B cell (primary cell): ENCODE data around the gene TRAF4. TPM values are rescaled to one million over a fixed set of nuclear protein-coding genes. Genes with fewer than 3 reads are reported as not detected.

Experiments used
- ATAC-seq: fragments of 200-7000 bp; cut with Tn5 transposase; one replicate; pipeline ENCODE4 v1.10.0; 2021; ENCODE audit warnings: low read depth, mild to moderate bottlenecking, moderate number of reproducible peaks, moderate library complexity
- CTCF ChIA-PET: fragments of 350-600 bp; sonication (Branson Sonifier 250); formaldehyde crosslinking; loops from one replicate; lab custom pipeline; 2021; ENCODE audit warnings: antibody characterized with exemption, inconsistent platforms; lab: Charles Lee
- POLR2A ChIA-PET: fragments of 350-600 bp; sonication (Branson Sonifier 250); formaldehyde crosslinking; loops from one replicate; lab custom pipeline; 2021; ENCODE audit warnings: antibody characterized with exemption; lab: Charles Lee
- DNase-seq: peaks from one replicate; pipeline ENCODE4 v3.0.0; 2013
- H2AFZ ChIP-seq: 2 replicates; pipeline ENCODE4 v1.6.1; 2012; ENCODE audit warnings: mild to moderate bottlenecking, low read depth, low read length; ENCODE audit not compliant: insufficient read depth, poor library complexity, severe bottlenecking
- H3K27ac ChIP-seq, 2 donors: 1 replicate in 1 of 2; 2 replicates in 1 of 2; pipeline ENCODE4 v1.5.1; 2012 to 2013; ENCODE audit warnings: low read length in 2 of 2, mild to moderate bottlenecking in 2 of 2, moderate library complexity in 1 of 2
- H3K27me3 ChIP-seq, 4 experiments: fragments of 200-600 bp in 1 of 4; sonication (generic) in 1 of 4; replicated peaks in 1 of 4; 1 replicate in 2 of 4; 2 replicates in 2 of 4; pipeline versions ENCODE4 v1.6.1 to v1.7.0; 2013 to 2016; ENCODE audit warnings: low read length in 3 of 4, mild to moderate bottlenecking in 2 of 4, mixed read lengths in 1 of 4, moderate library complexity in 1 of 4; ENCODE audit not compliant: insufficient read depth in 4 of 4, control insufficient read depth in 3 of 4; ENCODE audit errors: control extremely low read depth in 1 of 4
- H3K36me3 ChIP-seq, 2 experiments: replicated peaks in 1 of 2; 1 replicate in 1 of 2; 2 replicates in 1 of 2; pipeline versions ENCODE4 v1.6.1 to v1.7.1; 2013; ENCODE audit warnings: low read length in 1 of 2; ENCODE audit not compliant: insufficient read depth in 2 of 2, control insufficient read depth in 1 of 2; ENCODE audit errors: control extremely low read depth in 1 of 2, extremely low read depth in 1 of 2
- H3K4me1 ChIP-seq, 2 donors: fragments of 200-600 bp in 1 of 2; sonication (generic) in 1 of 2; 1 replicate in 1 of 2; 2 replicates in 1 of 2; pipeline versions ENCODE4 v1.5.1 to v1.6.1; 2013 to 2017; ENCODE audit warnings: low read length in 2 of 2; ENCODE audit not compliant: control insufficient read depth in 2 of 2, insufficient read depth in 2 of 2
- H3K4me2 ChIP-seq: replicated peaks from 2 replicates; pipeline ENCODE3; 2012; ENCODE audit warnings: mild to moderate bottlenecking, low read depth, low read length; ENCODE audit not compliant: poor library complexity, severe bottlenecking
- H3K4me3 ChIP-seq, 5 experiments: fragments of 200-600 bp in 1 of 5; sonication (generic) in 1 of 5; 1 replicate in 3 of 5; 2 replicates in 2 of 5; pipeline versions ENCODE4 v1.5.1 to v1.7.0; 2011 to 2016; ENCODE audit warnings: low read length in 4 of 5, mild to moderate bottlenecking in 4 of 5, low read depth in 2 of 5, control low read depth in 1 of 5, moderate library complexity in 1 of 5; ENCODE audit not compliant: insufficient read depth in 1 of 5; ENCODE audit errors: control extremely low read depth in 1 of 5, extremely low read depth in 1 of 5
- H3K79me2 ChIP-seq: fragments of 200-600 bp; sonication (generic); one replicate; pipeline ENCODE4 v1.6.0; 2016; ENCODE audit warnings: low read length; ENCODE audit not compliant: control insufficient read depth, insufficient read depth
- H3K9ac ChIP-seq: fragments of 200-600 bp; sonication (generic); 2 replicates; pipeline ENCODE4 v1.6.1; 2017; ENCODE audit warnings: mild to moderate bottlenecking, low read length, moderate library complexity
- H3K9me3 ChIP-seq, 3 donors: one replicate each; pipeline versions ENCODE4 v1.6.1 to v1.7.1; 2013; ENCODE audit warnings: low read length in 2 of 3; ENCODE audit not compliant: control insufficient read depth in 2 of 3, insufficient read depth in 1 of 3; ENCODE audit errors: control extremely low read depth in 1 of 3
- H4K20me1 ChIP-seq: 2 replicates; pipeline ENCODE4 v1.6.0; 2012; ENCODE audit warnings: mild to moderate bottlenecking, low read length; ENCODE audit not compliant: insufficient read depth, control insufficient read depth, poor library complexity, severe bottlenecking
- H3K27ac Mint-ChIP-seq: one replicate; pipeline ENCODE4 v1.8.0; 2021; ENCODE audit warnings: mixed read lengths
- H3K27me3 Mint-ChIP-seq: one replicate; pipeline ENCODE4 v1.8.0; 2021; ENCODE audit warnings: mixed read lengths
- H3K4me1 Mint-ChIP-seq: one replicate; pipeline ENCODE4 v1.8.0; 2021; ENCODE audit warnings: mixed read lengths
- H3K4me3 Mint-ChIP-seq: one replicate; pipeline ENCODE4 v1.8.0; 2021; ENCODE audit warnings: mixed read lengths
- H3K9me3 Mint-ChIP-seq: one replicate; pipeline ENCODE4 v1.8.0; 2022; ENCODE audit warnings: mixed read lengths; ENCODE audit not compliant: insufficient read depth
- EZH2 ChIP-seq: IDR thresholded peaks from 2 replicates; pipeline ENCODE4 v1.6.1; 2012; ENCODE audit warnings: borderline replicate concordance, low read depth, mild to moderate bottlenecking, moderate library complexity, low read length; ENCODE audit not compliant: insufficient read depth, poor library complexity, severe bottlenecking
- WGBS: methylation state at CpG from one replicate; pipeline ENCODE4 v1.1.5; 2013; ENCODE audit warnings: missing lambda C conversion rate; ENCODE audit not compliant: insufficient coverage; 5-methylcytosine and 5-hydroxymethylcytosine counted together
- intact Hi-C: fragments of 100-400 bp; cut with micrococcal nuclease; formaldehyde crosslinking; loops from one replicate; pipeline ENCODE4 v1.10.0; 2022
- polyA plus RNA-seq: library from polyadenylated mRNA; depleted of rRNA; stranded (reverse); fragments of >200 nt; gene quantifications from 2 replicates; pipeline ENCODE4 v1.2.3, GENCODE V29; 2012
- total RNA-seq, 2 donors: library from RNA; stranded (reverse); fragments of 120-200 nt in 1 of 2; gene quantifications; 1 replicate in 1 of 2; 2 replicates in 1 of 2; pipeline versions ENCODE4 v1.2.3 to v1.2.4, GENCODE V29; 2013 to 2022
- TF ChIP-seq, protein P1 (sequence below): fragments of 200-600 bp; IDR thresholded peaks from one replicate; pipeline ENCODE4 v1.8.0; 2022; ENCODE audit warnings: antibody characterized with exemption, mild to moderate bottlenecking

Gene TRAF4
- total and polyA plus RNA-seq, 2 donors (not counting 1 experiment from before 2014, with no cell fraction given) = 226 to 683 TPM

GRCh38 chr17:28719021-28719433 lies 24.8 kb upstream of the TRAF4 start:
- Histone ChIP-seq H3K36me3 (peaks cover 0 to 32% of the 10 kb centered on the region in 2 experiments), H3K27ac (peak overlapping the region; percentile 77 to 81), H4K20me1 (peaks cover 38% of the 10 kb centered on the region), H3K4me1 (peaks cover 47 to 62% of the 10 kb centered on the region in 2 donors), H3K27me3 (peaks cover 0 to 8% (median 2%) of the 10 kb centered on the region in 4 experiments), H3K9ac (peak overlapping the region; percentile 86), H2AFZ (peak overlapping the region; percentile 77), H3K79me2 (peaks cover 27% of the 10 kb centered on the region), H3K9me3 (no peaks in the 10 kb centered on the region), H3K4me3 (peak overlapping the region; percentile 64 to 98 (median 97)), H3K4me2 (peak overlapping the region; percentile 83)
- H3K27me3 Mint-ChIP-seq = no peaks in the 10 kb centered on the region
- H3K4me1 Mint-ChIP-seq = peaks cover 52% of the 10 kb centered on the region
- peak overlapping the region; percentile 99 for H3K4me3 Mint-ChIP-seq
- intact Hi-C loops = loop anchor here (1.0 to 10.0 kb wide), 10 partner anchors 8 to 573 kb away; partner anchors contain the start of genes ALDOC, BLTP2, ERAL1 and NEK8
- POLR2A ChIA-PET = interaction anchor here (0.7 to 2.5 kb wide), 17 partner anchors 8 to 233 kb away, joined by 3 to 38 read pairs (median 5); partner anchors contain the start of genes BLTP2, FAM222B, NEK8 and PHF12
- DNase-seq = no peak
- CTCF ChIA-PET = interaction anchor here (0.6 to 15.9 kb wide), 12 partner anchors 8 to 233 kb away, joined by 3 to 1020 read pairs (median 4); partner anchors contain the start of genes FAM222B, PHF12, PROCA1 and TRAF4
- 45% methylated on average over 14 of the region's 18 CpGs for WGBS
- peak overlapping the region; percentile 97 for H3K27ac Mint-ChIP-seq
- no peak for TF ChIP-seq EZH2
- TF ChIP-seq, protein P1, sequence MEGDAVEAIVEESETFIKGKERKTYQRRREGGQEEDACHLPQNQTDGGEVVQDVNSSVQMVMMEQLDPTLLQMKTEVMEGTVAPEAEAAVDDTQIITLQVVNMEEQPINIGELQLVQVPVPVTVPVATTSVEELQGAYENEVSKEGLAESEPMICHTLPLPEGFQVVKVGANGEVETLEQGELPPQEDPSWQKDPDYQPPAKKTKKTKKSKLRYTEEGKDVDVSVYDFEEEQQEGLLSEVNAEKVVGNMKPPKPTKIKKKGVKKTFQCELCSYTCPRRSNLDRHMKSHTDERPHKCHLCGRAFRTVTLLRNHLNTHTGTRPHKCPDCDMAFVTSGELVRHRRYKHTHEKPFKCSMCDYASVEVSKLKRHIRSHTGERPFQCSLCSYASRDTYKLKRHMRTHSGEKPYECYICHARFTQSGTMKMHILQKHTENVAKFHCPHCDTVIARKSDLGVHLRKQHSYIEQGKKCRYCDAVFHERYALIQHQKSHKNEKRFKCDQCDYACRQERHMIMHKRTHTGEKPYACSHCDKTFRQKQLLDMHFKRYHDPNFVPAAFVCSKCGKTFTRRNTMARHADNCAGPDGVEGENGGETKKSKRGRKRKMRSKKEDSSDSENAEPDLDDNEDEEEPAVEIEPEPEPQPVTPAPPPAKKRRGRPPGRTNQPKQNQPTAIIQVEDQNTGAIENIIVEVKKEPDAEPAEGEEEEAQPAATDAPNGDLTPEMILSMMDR = no peak
- no peak for ATAC-seq
- no peaks in the 10 kb centered on the region for H3K9me3 Mint-ChIP-seq
